CD14-positive monocyte (primary cell): ENCODE results near the gene DCAF17. TPM values are rescaled to one million over a fixed set of nuclear protein-coding genes. Genes with fewer than 3 reads are reported as not detected.

Source experiments
- DNase-seq, 3 donors: peaks; one replicate each; pipeline ENCODE4 v3.0.0-alpha.2; 2011 to 2022
- H2AFZ ChIP-seq: 2 replicates; pipeline ENCODE4 v1.6.0; 2012; ENCODE audit warnings: mild to moderate bottlenecking, low read depth, low read length, inconsistent platforms; ENCODE audit not compliant: insufficient read depth, poor library complexity, severe bottlenecking
- H3K27ac ChIP-seq, 2 donors: 1 replicate in 1 of 2; 2 replicates in 1 of 2; pipeline ENCODE4 v1.5.1; 2012 to 2013; ENCODE audit warnings: low read length in 2 of 2, control low read depth in 1 of 2, inconsistent platforms in 1 of 2, low read depth in 1 of 2, mild to moderate bottlenecking in 1 of 2
- H3K27me3 ChIP-seq, 2 donors: one replicate each; pipeline versions ENCODE4 v1.6.0 to v1.6.1; 2011 to 2013; ENCODE audit warnings: low read length in 2 of 2; ENCODE audit not compliant: control insufficient read depth in 2 of 2, insufficient read depth in 2 of 2
- H3K36me3 ChIP-seq, 2 donors: replicated peaks in 1 of 2; 1 replicate in 1 of 2; 2 replicates in 1 of 2; pipeline versions ENCODE4 v1.5.1 to v1.6.1; 2012 to 2013; ENCODE audit warnings: low read length in 2 of 2, control low read depth in 1 of 2, inconsistent platforms in 1 of 2, mild to moderate bottlenecking in 1 of 2; ENCODE audit not compliant: insufficient read depth in 2 of 2, control insufficient read depth in 1 of 2
- H3K4me1 ChIP-seq, 2 donors: 1 replicate in 1 of 2; 2 replicates in 1 of 2; pipeline versions ENCODE4 v1.5.1 to v1.6.1; 2012 to 2013; ENCODE audit warnings: low read length in 2 of 2, control low read depth in 1 of 2, inconsistent platforms in 1 of 2, mild to moderate bottlenecking in 1 of 2, moderate library complexity in 1 of 2; ENCODE audit not compliant: insufficient read depth in 2 of 2, control insufficient read depth in 1 of 2
- H3K4me2 ChIP-seq: replicated peaks from 2 replicates; pipeline ENCODE3; 2012; ENCODE audit warnings: low read length, moderate library complexity, mild to moderate bottlenecking; ENCODE audit not compliant: poor library complexity, severe bottlenecking; ENCODE audit errors: extremely low read depth
- H3K4me3 ChIP-seq, 3 experiments: fragments of 200-600 bp in 1 of 3; sonication (generic) in 1 of 3; replicated peaks in 1 of 3; 1 replicate in 2 of 3; 2 replicates in 1 of 3; pipeline ENCODE4 v1.5.1; 2011 to 2013; ENCODE audit warnings: low read length in 3 of 3, mild to moderate bottlenecking in 3 of 3, control low read depth in 2 of 3, low read depth in 2 of 3, inconsistent platforms in 1 of 3, moderate library complexity in 1 of 3
- H3K79me2 ChIP-seq: 2 replicates; pipeline ENCODE4 v1.6.0; 2012; ENCODE audit warnings: mild to moderate bottlenecking, control low read depth, inconsistent platforms, low read length, moderate library complexity; ENCODE audit not compliant: insufficient read depth
- H3K9ac ChIP-seq: 2 replicates; pipeline ENCODE4 v1.6.0; 2017; ENCODE audit warnings: low read length, mild to moderate bottlenecking; ENCODE audit not compliant: insufficient read depth, poor library complexity, severe bottlenecking
- H3K9me3 ChIP-seq, 2 donors: replicated peaks in 1 of 2; 1 replicate in 1 of 2; 2 replicates in 1 of 2; pipeline versions ENCODE4 v1.5.1 to v1.6.1; 2012 to 2013; ENCODE audit warnings: low read length in 2 of 2, control low read depth in 1 of 2; ENCODE audit not compliant: control insufficient read depth in 1 of 2, insufficient read depth in 1 of 2
- H4K20me1 ChIP-seq: 2 replicates; pipeline ENCODE4 v1.6.0; 2012; ENCODE audit warnings: mild to moderate bottlenecking, low read length, control low read depth, moderate library complexity; ENCODE audit not compliant: insufficient read depth
- H3K27ac Mint-ChIP-seq, 7 donors: one replicate each; pipeline ENCODE4 v1.8.0; 2020; ENCODE audit warnings: mild to moderate bottlenecking in 7 of 7, mixed read lengths in 7 of 7, moderate library complexity in 6 of 7, inconsistent platforms in 2 of 7
- H3K27me3 Mint-ChIP-seq, 3 donors: one replicate each; pipeline ENCODE4 v1.8.0; 2021 to 2022; ENCODE audit warnings: low read depth in 3 of 3, mild to moderate bottlenecking in 3 of 3, mixed read lengths in 3 of 3, moderate library complexity in 3 of 3, inconsistent platforms in 1 of 3
- H3K36me3 Mint-ChIP-seq, 2 donors: one replicate each; pipeline ENCODE4 v1.8.0; 2020; ENCODE audit warnings: mixed read lengths in 2 of 2, inconsistent platforms in 1 of 2, mild to moderate bottlenecking in 1 of 2
- H3K4me1 Mint-ChIP-seq: one replicate; pipeline ENCODE4 v1.8.0; 2020; ENCODE audit warnings: mild to moderate bottlenecking, mixed read lengths
- H3K4me3 Mint-ChIP-seq, 2 donors: one replicate each; pipeline ENCODE4 v1.8.0; 2020; ENCODE audit warnings: mild to moderate bottlenecking in 2 of 2, mixed read lengths in 2 of 2, moderate library complexity in 1 of 2
- H3K9me3 Mint-ChIP-seq, 7 donors: one replicate each; pipeline ENCODE4 v1.8.0; 2020 to 2022; ENCODE audit warnings: mixed read lengths in 7 of 7, mild to moderate bottlenecking in 6 of 7, moderate library complexity in 6 of 7, inconsistent platforms in 2 of 7
- CTCF ChIP-seq: fragments of 200-600 bp; IDR thresholded peaks from one replicate; pipeline ENCODE4 v1.8.0; 2022; ENCODE audit warnings: antibody characterized with exemption, mild to moderate bottlenecking
- WGBS: methylation state at CpG from one replicate; pipeline ENCODE4 v1.1.5; 2013; ENCODE audit warnings: missing lambda C conversion rate; ENCODE audit not compliant: insufficient coverage; 5-methylcytosine and 5-hydroxymethylcytosine counted together
- intact Hi-C, 2 donors: fragments of 100-400 bp; cut with micrococcal nuclease; formaldehyde crosslinking; loops; one replicate each; pipeline versions ENCODE4 v1.15.0 to v1.15.1; 2023
- polyA plus RNA-seq, 3 donors: library from polyadenylated mRNA; depleted of rRNA in 1 of 3; unstranded in 2 of 3; stranded (reverse) in 1 of 3; fragments of 300-500 nt in 2 of 3; fragments of >200 nt in 1 of 3; fragmentation: Illumina TruSeq in 2 of 3; gene quantifications; 1 replicate in 2 of 3; 2 replicates in 1 of 3; pipeline ENCODE4 v1.2.3, GENCODE V29; 2012 to 2021

Gene DCAF17
- polyA plus RNA-seq, 3 donors, result 4.1 to 7.2 (median 7.0) TPM

GRCh38 chr2:171479154-171479814 is 45.3 kb downstream of the DCAF17 start:
- Histone ChIP-seq H3K27ac (no peak overlapping the region), H4K20me1 (no peaks in the 10 kb centered on the region), H2AFZ (no peak overlapping the region), H3K27me3 (no peaks in the 10 kb centered on the region), H3K4me2 (no peak overlapping the region), H3K36me3 (peaks cover 53 to 81% of the 10 kb centered on the region in 2 donors), H3K9ac (no peak overlapping the region), H3K4me1 (no peaks in the 10 kb centered on the region), H3K4me3 (no peak overlapping the region), H3K79me2 (no peaks in the 10 kb centered on the region), H3K9me3 (no peaks in the 10 kb centered on the region)
- Mint-ChIP-seq H3K27me3 (no peaks in the 10 kb centered on the region), H3K4me3 (no peak overlapping the region), H3K4me1 (peaks cover 10% of the 10 kb centered on the region), H3K27ac (peak overlapping the region in 1 of 7 donors; percentile 7), H3K36me3 (peaks cover 68 to 69% of the 10 kb centered on the region in 2 donors), H3K9me3 (no peaks in the 10 kb centered on the region)
- no peak for TF ChIP-seq CTCF
- 100% methylated on average over 1 of the region's 3 CpGs for WGBS
- intact Hi-C loops, result no loop called here
- no peak for DNase-seq

GRCh38 chr2:171480908-171481307 is 46.9 kb downstream of the DCAF17 start:
- H3K27me3 ChIP-seq, result no peaks in the 10 kb centered on the region
- Mint-ChIP-seq H3K27ac (no peak overlapping the region), H3K27me3 (no peaks in the 10 kb centered on the region), H3K4me3 (no peak overlapping the region), H3K9me3 (no peaks in the 10 kb centered on the region), H3K36me3 (peaks cover 60 to 66% of the 10 kb centered on the region in 2 donors), H3K4me1 (peaks cover 10% of the 10 kb centered on the region)
- no peaks in the 10 kb centered on the region for H3K79me2 ChIP-seq
- no peaks in the 10 kb centered on the region for H3K9me3 ChIP-seq
- H3K36me3 ChIP-seq, result peaks cover 38 to 78% of the 10 kb centered on the region in 2 donors
- no peak overlapping the region for H2AFZ ChIP-seq
- no peak for DNase-seq
- WGBS, result no CpG with 5 or more reads among the region's 1 CpG
- TF ChIP-seq CTCF, result no peak
- no peak overlapping the region for H3K4me3 ChIP-seq
- H4K20me1 ChIP-seq, result no peaks in the 10 kb centered on the region
- intact Hi-C loops, result no loop called here
- no peak overlapping the region for H3K4me2 ChIP-seq
- H3K27ac ChIP-seq, result no peak overlapping the region
- no peaks in the 10 kb centered on the region for H3K4me1 ChIP-seq
- H3K9ac ChIP-seq, result no peak overlapping the region
